Peyer's patch (tissue), 4 donors: Measurements from ENCODE around the gene TMED7. TPM values are rescaled to one million over a fixed set of nuclear protein-coding genes. Genes with fewer than 3 reads are reported as not detected.

ENCODE experiments used
- DNase-seq, 3 donors: peaks; one replicate each; pipeline ENCODE4 v3.0.0-alpha.2; 2017 to 2019
- H3K27ac ChIP-seq, 4 donors: fragments of 200-600 bp; sonication (generic); one replicate each; pipeline ENCODE4 v1.5.1; 2016 to 2019
- H3K27me3 ChIP-seq, 2 donors: fragments of 200-600 bp; sonication (generic); one replicate each; pipeline ENCODE4 v1.5.1; 2019
- H3K36me3 ChIP-seq, 3 donors: fragments of 200-600 bp; sonication (generic); one replicate each; pipeline ENCODE4 v1.5.1; 2016 to 2019
- H3K4me1 ChIP-seq, 4 donors: fragments of 200-600 bp; sonication (generic); one replicate each; pipeline ENCODE4 v1.5.1; 2016 to 2019
- H3K4me3 ChIP-seq, 4 donors: fragments of 200-600 bp; sonication (generic); 1 replicate in 3 of 4; 2 replicates in 1 of 4; pipeline ENCODE4 v1.5.1; 2016 to 2019; ENCODE audit warnings: mild to moderate bottlenecking in 1 of 4
- H3K9me3 ChIP-seq, 4 donors: fragments of 200-600 bp; sonication (generic); one replicate each; pipeline ENCODE4 v1.5.1; 2016 to 2019; ENCODE audit warnings: mild to moderate bottlenecking in 1 of 4
- CTCF ChIP-seq, 6 experiments: fragments of 450-650 bp in 4 of 6; fragments of 200-600 bp in 2 of 6; sonication (generic) in 1 of 6; IDR thresholded peaks; one replicate each; pipeline ENCODE4 v1.5.1; 2017 to 2019; ENCODE audit warnings: antibody characterized with exemption in 6 of 6, mild to moderate bottlenecking in 3 of 6, moderate library complexity in 1 of 6
- POLR2A ChIP-seq, 2 donors: fragments of 450-650 bp; IDR thresholded peaks; one replicate each; pipeline ENCODE4 v1.5.1; 2017; ENCODE audit warnings: antibody characterized with exemption in 2 of 2, mild to moderate bottlenecking in 2 of 2, moderate library complexity in 2 of 2
- total RNA-seq, 4 donors: library from RNA; depleted of rRNA; stranded (reverse); fragments of >200 nt; gene quantifications; one replicate each; pipeline ENCODE4 v1.1.0, GENCODE V29; 2016

Gene TMED7
- total RNA-seq, 4 donors from 2014 or later: 36.3 to 119 (median 99.7) TPM

- Histone ChIP-seq H3K4me1 (no peaks in the 10 kb centered on the region), H3K27ac (no peak overlapping the region), H3K9me3 (no peaks in the 10 kb centered on the region), H3K27me3 (no peaks in the 10 kb centered on the region), H3K36me3 (no peaks in the 10 kb centered on the region), H3K4me3 (no peak overlapping the region)
- DNase-seq: no peak
- no peak for TF ChIP-seq POLR2A (IDR thresholded peaks at IDR 0.05)
- TF ChIP-seq CTCF (IDR thresholded peaks at IDR 0.05): no peak
Observed at GRCh38 chr5:115661101-115661500, 35.3 kb upstream of the TMED7 start.

GRCh38 chr5:115657881-115658233 lies 32.0 kb upstream of the TMED7 start:
- no peaks in the 10 kb centered on the region for H3K27me3 ChIP-seq
- no peaks in the 10 kb centered on the region for H3K36me3 ChIP-seq
- DNase-seq: no peak
- H3K4me3 ChIP-seq: no peak overlapping the region
- no peaks in the 10 kb centered on the region for H3K4me1 ChIP-seq
- no peak for TF ChIP-seq CTCF (IDR thresholded peaks at IDR 0.05)
- TF ChIP-seq POLR2A (IDR thresholded peaks at IDR 0.05): no peak
- H3K27ac ChIP-seq: no peak overlapping the region
- H3K9me3 ChIP-seq: no peaks in the 10 kb centered on the region

GRCh38 chr5:115657125-115657880 lies 31.5 kb upstream of the TMED7 start:
- Histone ChIP-seq H3K27ac (no peak overlapping the region), H3K4me3 (no peak overlapping the region), H3K36me3 (no peaks in the 10 kb centered on the region), H3K4me1 (no peaks in the 10 kb centered on the region), H3K27me3 (no peaks in the 10 kb centered on the region), H3K9me3 (no peaks in the 10 kb centered on the region)
- no peak for TF ChIP-seq POLR2A (IDR thresholded peaks at IDR 0.05)
- no peak for TF ChIP-seq CTCF (IDR thresholded peaks at IDR 0.05)
- DNase-seq: no peak

- no peak for DNase-seq
- Histone ChIP-seq H3K27ac (no peak overlapping the region), H3K27me3 (no peaks in the 10 kb centered on the region), H3K9me3 (no peaks in the 10 kb centered on the region), H3K4me1 (no peaks in the 10 kb centered on the region), H3K36me3 (no peaks in the 10 kb centered on the region), H3K4me3 (no peak overlapping the region)
- TF ChIP-seq POLR2A (IDR thresholded peaks at IDR 0.05) (no peak), CTCF (IDR thresholded peaks at IDR 0.05) (no peak)
Observed at GRCh38 chr5:115656404-115656803, 30.6 kb upstream of the TMED7 start.

- DNase-seq: no peak
- no peak overlapping the region for H3K4me3 ChIP-seq
- no peaks in the 10 kb centered on the region for H3K4me1 ChIP-seq
- no peak overlapping the region for H3K27ac ChIP-seq
- no peaks in the 10 kb centered on the region for H3K9me3 ChIP-seq
- H3K36me3 ChIP-seq: no peaks in the 10 kb centered on the region
- no peak for TF ChIP-seq CTCF (IDR thresholded peaks at IDR 0.05)
- no peak for TF ChIP-seq POLR2A (IDR thresholded peaks at IDR 0.05)
- no peaks in the 10 kb centered on the region for H3K27me3 ChIP-seq
Observed at GRCh38 chr5:115655994-115656393, 30.2 kb upstream of the TMED7 start.

GRCh38 chr5:115649541-115649940 lies 23.7 kb upstream of the TMED7 start:
- no peak for TF ChIP-seq POLR2A (IDR thresholded peaks at IDR 0.05)
- TF ChIP-seq CTCF (IDR thresholded peaks at IDR 0.05): no peak
- H3K4me1 ChIP-seq: no peaks in the 10 kb centered on the region
- H3K9me3 ChIP-seq: no peaks in the 10 kb centered on the region

More at GRCh38 chr5:115649541-115649940, 23.7 kb upstream of the TMED7 start:
- H3K4me3 ChIP-seq: no peak overlapping the region
- no peaks in the 10 kb centered on the region for H3K27me3 ChIP-seq
- no peak for DNase-seq
- no peak overlapping the region for H3K27ac ChIP-seq
- no peaks in the 10 kb centered on the region for H3K36me3 ChIP-seq
